CD1c-positive myeloid dendritic cell (primary cell): ENCODE measurements around the gene CARNS1.
"Not testable (repeated sequence)": the region's sequence is repeated elsewhere in the genome, so short reads cannot be mapped to it uniquely, and the experiment has no call there.

Experiments
- DNase-seq: peaks from one replicate; pipeline ENCODE4 v3.0.0-alpha.2; 2016; ENCODE audit errors: extremely low spot score

Gene CARNS1

GRCh38 chr11:67409781-67410368 lies 5.6 kb upstream of the CARNS1 start:
- DNase-seq, result no peak

DNA sequence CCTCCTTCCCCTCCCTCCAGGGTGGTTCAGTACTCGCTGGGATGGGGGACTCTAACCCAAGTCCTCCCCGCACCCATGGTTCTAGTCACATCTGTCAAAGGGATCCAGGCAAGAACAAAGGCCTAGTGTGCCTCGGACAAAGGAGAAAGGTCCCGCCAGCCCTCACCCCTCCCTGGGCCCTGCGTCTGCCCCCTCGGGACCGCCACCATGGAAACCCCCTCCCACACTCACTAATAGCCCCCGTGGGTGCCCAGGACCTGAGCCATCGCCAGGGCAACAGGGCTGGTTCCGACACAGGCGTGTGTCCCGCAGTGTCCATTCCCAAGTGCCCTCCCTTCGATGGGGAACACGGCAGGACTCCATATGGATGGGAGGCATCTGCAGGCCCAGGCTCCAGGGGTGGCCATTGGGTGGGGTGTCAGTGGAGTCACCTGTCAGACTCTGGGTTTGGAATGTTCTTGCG lies 5.1 kb upstream of the CARNS1 start:
- DNase-seq, result no peak

GRCh38 chr11:67410984-67411784 lies 4.3 kb upstream of the CARNS1 start:
- DNase-seq, result no peak

- DNase-seq, result no peak
These were observed 3.7 kb upstream of the CARNS1 start for GRCh38 chr11:67411785-67412152.

- peak; percentile 46 for DNase-seq
These were observed 2.8 kb upstream of the CARNS1 start for GRCh38 chr11:67412495-67413179.

- no peak for DNase-seq
These were observed 2.1 kb upstream of the CARNS1 start for GRCh38 chr11:67413266-67413849.

- peak; percentile 70 for DNase-seq
These were observed 1.2 kb downstream of the CARNS1 start for GRCh38 chr11:67416416-67417335.

GRCh38 chr11:67417425-67417824 lies 1.9 kb downstream of the CARNS1 start:
- DNase-seq, result no peak

DNA sequence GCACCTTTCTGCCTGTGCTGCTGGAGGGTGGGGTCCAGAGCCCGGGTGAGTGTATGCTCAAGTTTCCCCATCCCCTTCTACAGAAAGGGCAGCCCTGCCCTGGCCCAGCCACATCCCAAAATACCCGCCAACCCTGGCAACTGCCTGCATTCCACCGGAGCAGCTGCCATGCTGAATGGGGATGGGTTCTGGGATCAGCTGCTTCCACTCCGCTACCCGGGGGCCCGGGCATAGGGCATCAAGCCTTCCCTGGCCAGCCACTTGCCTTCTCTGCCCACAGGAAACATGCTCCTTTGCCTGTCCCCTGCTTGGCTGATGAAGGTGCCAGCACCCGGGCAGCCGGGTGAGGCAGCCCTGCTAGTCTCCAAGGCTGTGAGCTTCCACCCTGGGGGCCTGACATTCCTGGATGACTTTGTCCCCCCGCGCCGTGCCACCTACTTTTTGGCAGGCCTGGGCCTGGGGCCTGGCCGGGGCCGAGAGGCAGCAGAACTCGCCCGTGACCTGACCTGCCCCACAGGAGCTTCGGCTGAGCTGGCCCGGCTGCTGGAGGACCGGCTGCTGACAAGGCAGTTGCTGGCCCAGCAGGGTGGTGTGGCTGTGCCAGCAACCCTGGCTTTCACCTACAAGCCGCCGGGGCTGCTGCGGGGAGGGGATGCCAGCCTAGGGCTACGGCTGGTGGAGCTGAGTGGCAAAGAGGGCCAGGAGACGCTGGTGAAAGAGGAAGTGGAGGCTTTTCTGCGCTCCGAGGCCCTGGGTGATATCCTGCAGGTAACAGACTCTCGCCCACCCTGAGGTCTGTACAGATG lies 3.2 kb downstream of the CARNS1 start:
- peak; percentile 36 for DNase-seq

- DNase-seq, result no peak
These were observed 4.0 kb downstream of the CARNS1 start for GRCh38 chr11:67419325-67420049.

DNA sequence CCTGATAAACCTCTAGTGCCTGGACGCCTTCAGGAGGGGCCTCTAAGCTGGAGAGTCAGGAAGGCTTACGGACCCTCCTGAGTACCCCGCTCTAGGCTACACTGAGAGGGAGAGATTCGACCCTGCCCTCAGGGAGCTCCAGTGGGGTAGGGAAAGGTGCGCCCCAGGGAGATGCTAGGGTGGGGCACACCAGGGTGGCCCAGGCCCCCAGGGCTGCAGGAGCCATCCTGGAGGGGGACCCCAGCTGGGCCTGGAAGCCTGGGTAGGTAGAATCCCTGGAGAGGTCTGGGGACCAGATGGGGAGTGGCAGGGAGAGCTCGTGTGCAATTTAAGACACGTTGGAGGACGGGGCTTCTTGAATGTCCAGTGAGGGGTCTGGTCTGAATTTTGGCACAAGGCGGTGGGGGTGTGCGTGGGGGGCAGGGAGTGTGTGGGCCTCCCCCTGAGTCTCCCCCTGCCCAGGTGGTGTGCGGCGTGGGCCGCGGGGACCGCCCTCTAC lies 4.7 kb downstream of the CARNS1 start:
- no peak for DNase-seq

- DNase-seq, result peak; percentile 96
These were observed 5.4 kb downstream of the CARNS1 start for GRCh38 chr11:67420646-67421429.

DNA sequence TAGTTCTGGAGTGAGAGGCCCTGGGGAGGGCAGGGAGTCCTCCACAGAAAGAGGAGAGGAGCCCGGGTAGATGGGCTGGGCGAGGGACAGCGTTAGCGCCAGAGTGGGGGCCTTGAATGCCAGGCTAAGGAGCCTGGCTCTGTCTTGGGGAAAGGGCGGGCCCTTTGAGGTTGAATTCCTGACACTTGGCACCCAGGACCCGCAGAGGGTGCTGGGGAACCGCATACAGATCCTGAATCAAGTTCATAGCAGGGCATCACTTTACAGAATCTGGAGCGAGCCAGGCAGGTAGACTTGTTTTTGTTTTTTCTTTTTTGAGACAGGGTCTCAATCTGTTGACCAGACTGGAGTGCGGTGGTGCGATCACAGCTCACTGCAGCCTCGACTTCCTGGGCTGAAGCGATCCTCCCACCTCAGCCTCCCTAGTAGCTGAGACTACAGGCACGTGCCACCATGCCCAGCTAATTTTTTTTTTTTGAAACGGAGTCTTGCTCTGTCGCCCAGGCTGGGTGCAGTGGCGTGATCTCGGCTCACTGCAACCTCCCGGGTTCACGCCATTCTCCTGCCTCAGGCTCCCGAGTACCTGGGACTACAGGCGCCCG lies 6.1 kb downstream of the CARNS1 start:
- no peak for DNase-seq

DNA sequence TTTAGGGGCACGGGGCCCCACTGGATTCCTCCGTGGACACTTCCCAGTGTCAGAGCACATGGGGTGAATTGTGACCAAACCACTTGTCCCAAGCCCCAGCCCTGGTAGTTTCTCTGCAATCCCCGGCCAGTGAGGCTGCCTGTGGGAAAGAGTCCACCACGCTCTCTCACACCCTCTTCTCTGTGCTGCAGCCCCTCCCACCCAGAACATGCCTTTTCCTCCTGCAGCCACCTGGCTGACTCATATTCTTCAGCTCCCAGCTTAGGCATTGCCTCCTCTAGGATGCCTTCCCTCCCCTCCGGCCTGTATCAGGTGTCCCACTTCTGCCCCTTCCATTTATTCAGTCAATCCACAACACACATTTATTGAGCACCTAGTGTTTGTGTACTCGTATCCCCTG lies 7.4 kb downstream of the CARNS1 start:
- no peak for DNase-seq

DNA sequence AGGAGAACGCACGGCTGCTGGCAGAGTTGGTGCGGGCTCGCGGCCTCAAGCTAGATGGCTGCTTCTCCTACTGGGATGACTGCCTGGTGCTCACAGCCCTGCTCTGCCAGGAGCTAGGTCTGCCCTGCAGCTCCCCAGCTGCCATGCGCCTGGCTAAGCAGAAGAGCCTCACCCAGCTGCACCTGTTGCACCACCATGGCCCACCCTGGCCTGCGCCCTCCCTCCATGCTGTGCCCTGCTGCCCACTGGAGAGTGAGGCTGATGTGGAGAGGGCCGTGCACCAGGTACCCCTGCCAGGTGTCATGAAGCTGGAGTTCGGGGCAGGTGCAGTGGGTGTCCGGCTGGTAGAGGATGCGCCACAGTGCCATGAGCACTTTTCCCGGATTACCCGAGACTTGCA lies 8.0 kb downstream of the CARNS1 start:
- no peak for DNase-seq

- DNase-seq, result no peak
These were observed 8.6 kb downstream of the CARNS1 start for GRCh38 chr11:67423891-67424613.

DNA sequence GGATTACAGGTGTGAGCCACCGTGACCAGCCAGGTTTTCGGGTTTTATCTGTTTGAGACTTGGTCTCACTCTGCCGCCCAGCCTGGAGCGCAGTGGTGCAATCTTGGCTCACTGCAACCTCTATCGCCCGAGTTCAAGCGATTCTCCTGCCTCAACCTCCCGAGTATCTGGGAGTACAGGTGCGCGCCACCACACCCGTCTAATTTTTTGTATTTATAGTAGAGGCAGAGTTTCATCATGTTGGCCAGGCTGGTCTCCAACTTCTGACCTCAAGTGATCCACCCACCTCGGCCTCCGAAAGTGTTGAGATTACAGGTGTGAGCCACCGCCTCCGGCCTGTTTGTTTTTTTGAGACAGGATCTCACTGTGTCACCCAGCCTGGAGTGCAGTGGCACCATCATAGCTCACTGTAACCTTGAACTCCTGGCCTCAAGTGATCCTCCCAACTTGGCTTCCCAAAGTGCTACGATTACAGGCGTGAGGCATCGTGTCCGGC lies 11.9 kb downstream of the CARNS1 start:
- not testable (repeated sequence) for DNase-seq
